DMS53 (cell line): ENCODE measurements around the gene LMOD2.
A peak's percentile ranks its signal among the peaks of the same experiment; 100 is the strongest.
"Not testable (repeated sequence)": the region's sequence is repeated elsewhere in the genome, so short reads cannot be mapped to it uniquely, and the experiment has no call there.

Experiments used
- DNase-seq: peaks from one replicate; lab custom pipeline; 2025; lab: John Stamatoyannopoulos, UW

Gene LMOD2

GRCh38 chr7:123655614-123656013 is at the start of gene LMOD2:
Gene LMOD2 (plus strand): TSS chr7:123655866. CDS start chr7:123655964, 98 bp downstream.
- no peak for DNase-seq

DNA sequence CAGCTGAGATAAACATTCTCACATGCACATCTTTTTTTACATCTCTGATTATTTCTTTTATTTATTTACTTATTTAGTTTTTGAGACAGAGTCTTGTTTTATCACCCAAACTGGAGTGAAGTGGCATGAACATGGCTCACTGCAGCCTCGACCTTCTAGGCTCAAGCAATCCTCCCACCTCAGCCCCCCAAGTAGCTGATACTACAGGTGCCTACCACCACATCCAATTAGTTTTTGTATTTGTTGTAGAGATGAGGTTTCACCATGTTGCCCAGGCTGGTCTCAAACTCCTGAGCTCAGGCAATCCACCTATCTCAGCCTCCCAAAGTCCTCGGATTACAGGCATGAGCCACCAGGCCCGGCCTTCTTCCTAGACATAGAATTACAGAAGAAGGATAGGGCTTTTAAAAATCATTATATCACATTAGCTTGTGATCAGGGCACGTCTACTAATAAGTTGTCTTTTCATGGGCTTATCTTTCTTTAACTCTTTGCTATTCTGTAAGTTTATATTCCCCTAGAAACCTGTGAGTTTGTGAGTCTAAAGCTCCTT is 48.2 kb upstream of the LMOD2 start:
- no peak for DNase-seq

DNA sequence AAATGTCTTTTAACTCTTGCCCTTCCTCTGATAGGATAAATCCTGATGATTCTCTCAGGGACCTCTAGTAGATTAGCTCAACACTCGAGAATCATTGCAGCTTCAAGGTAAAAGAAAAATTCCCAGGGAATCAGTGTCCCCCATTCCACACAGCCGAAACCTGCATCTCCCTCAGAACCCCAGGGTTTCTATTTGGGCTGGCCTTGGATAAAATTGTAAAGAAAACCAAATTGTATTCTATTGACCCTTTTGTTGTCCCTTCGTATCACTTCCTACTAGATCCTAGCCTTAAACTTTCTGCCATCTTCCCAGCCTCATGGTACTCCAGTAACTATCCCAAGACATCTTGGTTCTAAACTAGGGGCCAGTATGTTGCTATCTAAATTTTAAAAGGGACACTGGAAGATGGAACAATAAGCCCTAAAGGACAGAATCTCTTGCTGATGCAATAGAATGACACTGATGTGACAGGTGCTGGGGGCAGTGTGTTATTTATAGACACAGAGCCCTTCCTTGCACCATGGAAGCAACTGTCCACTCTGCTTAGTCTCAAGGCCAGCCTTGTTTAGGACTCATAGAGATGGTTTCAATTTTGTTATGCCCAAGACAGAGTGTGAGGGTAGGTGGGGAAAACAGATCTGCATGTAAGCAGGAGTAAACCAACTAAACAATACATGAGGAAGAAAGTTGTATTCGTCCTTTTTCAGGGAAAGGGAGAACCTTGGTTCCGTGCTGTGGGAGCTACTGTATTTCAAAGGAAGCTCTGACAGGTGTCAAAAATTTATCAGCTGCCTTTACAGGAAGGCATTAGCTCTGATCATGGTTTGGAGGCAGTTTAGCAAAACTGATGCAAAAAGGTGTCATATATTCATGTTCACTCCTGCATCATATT is 46.4 kb upstream of the LMOD2 start:
- peak; percentile 48 for DNase-seq

DNA sequence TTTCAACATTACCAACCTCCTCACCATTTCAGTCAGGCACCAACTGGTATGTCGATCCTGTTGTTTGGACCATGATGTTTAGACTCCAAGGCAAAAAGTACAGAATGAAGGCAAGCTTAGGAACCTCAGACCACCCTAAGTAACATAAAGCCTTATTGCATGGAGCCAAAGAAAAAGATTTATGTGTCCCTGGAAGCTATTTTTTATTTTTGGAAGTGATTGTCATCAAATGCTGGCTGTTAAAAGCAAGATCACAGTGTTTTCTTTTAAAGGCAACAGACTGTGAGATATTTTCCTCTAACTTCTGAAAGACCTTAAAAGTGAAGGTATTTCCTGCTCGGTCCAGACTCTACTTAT is 45.8 kb upstream of the LMOD2 start:
- DNase-seq = no peak

DNA sequence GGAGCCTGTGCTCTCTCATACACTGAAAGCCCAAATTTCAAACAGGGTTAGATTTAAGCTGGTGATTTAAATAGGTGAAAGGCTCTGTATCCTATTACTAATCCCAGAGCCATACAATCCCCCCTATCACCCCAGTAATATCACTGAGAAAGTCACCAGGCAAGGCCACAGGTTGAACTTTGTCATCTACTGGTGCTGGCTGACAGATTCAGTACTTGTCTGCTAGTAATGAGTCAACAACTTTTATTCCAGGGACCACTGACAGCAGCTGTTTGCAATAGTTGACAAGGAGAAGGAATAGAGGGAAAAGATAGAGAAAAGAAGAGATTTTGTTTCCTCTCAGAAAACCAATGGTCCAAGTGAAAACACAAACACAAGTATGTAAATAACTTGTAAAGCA is 43.6 kb upstream of the LMOD2 start:
- DNase-seq = peak; percentile 50

DNA sequence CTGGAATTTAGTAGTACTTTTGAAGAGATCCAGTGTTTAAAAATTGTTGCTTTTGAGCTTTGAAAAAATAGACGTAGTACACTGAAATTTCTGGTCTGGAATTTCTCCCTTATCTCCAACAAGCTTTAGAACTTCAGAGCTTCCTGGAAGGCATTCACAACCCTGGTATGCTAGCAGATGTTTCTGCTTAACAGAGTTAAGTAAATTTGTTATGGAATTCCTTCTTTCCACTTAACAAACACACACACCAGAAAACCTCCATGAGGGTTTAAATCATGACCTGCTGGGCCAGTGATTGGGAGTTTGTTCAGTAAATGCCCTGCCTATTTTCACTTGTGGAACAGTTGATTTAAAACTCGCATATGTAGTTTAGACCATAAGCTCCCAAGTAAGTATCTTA is 40.3 kb upstream of the LMOD2 start:
- no peak for DNase-seq

GRCh38 chr7:123616223-123616622 is 39.4 kb upstream of the LMOD2 start:
- DNase-seq = peak; percentile 51

GRCh38 chr7:123621707-123622106 is 34.0 kb upstream of the LMOD2 start:
- no peak for DNase-seq

- peak; percentile 97 for DNase-seq
Measured at GRCh38 chr7:123622660-123623386, 32.8 kb upstream of the LMOD2 start.

- peak; percentile 73 for DNase-seq
Measured at GRCh38 chr7:123624527-123625183, 31.0 kb upstream of the LMOD2 start.

DNA sequence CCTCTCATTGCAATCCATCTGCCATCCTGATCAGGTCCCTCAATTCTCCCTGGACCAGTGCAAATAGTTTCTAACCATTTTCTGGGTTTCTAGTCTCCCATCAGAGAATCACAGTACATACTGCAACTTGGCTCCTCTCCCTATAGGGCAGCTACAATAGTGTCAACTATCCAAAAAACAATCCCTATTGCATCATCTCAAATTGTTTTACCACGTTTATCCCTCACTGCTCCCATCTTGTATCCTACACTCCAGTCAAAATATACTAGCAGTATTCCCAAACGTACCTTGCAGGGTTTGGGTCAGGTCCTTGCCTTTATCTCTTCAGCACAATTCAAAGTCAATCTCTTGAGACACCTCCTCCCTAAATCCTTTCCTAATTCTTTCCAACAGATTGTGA is 30.4 kb upstream of the LMOD2 start:
- DNase-seq = no peak

DNA sequence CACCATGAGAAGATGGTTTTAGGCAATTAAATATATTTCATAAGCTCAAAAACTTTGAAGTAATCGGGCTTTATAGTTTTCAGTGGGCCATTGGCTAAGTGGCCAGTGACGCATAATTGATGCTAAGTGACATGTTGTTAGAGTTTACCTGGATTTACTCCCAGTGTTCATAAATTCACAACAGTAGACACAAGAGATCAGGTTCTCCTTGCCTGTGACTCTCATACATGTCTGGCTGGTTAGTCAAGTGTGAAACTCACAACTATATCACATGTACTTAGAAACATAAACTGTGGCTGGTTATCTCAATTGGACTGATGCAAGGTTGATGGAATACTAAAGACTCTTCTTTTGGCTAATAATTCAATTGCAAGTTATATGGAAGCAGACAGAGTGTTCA is 27.8 kb upstream of the LMOD2 start:
- no peak for DNase-seq

DNA sequence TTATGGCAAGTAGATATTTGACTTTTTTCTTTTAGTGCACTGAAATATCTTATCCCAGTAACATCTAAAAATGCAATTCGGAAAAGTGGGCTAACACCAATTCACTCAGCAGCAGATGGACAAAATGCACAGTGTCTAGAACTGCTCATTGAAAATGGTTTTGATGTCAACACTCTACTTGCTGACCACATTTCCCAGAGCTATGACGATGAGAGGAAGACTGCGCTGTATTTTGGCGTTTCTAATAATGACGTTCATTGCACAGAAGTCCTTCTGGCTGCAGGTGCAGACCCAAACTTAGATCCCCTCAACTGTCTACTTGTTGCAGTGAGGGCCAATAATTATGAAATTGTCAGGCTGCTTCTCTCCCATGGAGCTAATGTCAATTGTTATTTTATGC is 26.8 kb upstream of the LMOD2 start:
- DNase-seq = no peak

- DNase-seq = no peak
Measured at GRCh38 chr7:123629281-123629680, 26.4 kb upstream of the LMOD2 start.

DNA sequence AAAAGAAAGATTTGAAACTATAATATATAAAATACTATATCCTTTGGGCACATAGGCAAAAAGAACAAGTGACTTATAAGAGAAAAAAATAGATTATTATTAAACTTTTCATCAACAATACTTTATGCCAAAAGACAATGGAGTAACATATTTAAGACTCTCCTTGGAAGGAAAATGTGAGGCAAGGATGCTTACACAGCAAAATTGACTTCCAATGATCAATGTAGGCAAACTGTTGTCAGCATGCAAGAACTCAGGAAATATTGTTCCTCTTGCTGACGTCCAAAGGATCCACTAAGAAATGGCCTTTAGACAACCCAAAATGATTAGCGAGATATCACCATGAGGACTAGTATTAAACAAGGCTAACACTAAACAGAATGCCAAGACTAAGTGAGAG is 22.9 kb upstream of the LMOD2 start:
- no peak for DNase-seq

DNA sequence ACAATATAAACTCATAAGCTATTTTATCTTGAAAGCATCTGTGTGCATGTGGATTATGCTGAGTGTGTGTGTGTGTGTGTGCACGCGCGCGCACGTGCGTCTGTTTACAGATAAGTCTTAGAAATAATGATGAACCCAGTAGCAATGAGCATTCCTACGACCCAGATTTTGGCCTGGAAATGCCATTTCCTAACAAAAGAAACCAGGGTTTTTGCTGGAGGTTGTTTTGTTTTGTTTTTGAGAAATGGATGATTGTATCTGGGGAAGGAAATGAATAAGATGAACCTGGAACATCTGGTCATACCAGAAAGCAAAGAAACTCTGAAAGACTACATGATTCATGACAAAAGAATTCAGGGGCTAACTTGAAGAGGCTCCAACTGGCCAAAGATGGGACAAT is 22.1 kb upstream of the LMOD2 start:
- peak; percentile 24 for DNase-seq

DNA sequence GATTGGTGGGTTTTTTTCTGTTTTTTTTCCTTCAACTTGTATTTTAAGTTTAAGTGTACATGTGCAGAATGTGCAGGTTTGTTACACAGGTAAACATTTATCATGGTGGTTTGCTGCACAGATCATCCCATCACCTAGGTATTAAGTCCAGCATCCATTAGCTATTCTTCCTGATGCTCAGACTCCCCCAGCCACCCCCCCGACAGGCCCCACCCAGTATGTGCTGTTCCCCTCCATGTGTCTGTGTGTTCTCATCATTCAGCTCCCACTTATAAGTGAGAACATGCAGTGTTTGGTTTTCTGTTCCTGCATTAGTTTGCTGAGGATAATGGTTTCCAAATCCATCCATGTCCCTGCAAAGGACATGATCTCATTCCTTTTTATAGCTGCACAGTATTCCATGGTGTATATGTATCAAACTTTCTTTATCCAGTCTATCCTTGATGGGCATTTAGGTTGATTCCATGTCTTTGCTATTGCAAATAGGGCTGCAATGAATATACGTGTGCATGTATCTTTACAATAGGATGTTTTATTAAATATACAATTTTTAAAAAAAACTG is 21.6 kb upstream of the LMOD2 start:
- DNase-seq = not testable (repeated sequence)

DNA sequence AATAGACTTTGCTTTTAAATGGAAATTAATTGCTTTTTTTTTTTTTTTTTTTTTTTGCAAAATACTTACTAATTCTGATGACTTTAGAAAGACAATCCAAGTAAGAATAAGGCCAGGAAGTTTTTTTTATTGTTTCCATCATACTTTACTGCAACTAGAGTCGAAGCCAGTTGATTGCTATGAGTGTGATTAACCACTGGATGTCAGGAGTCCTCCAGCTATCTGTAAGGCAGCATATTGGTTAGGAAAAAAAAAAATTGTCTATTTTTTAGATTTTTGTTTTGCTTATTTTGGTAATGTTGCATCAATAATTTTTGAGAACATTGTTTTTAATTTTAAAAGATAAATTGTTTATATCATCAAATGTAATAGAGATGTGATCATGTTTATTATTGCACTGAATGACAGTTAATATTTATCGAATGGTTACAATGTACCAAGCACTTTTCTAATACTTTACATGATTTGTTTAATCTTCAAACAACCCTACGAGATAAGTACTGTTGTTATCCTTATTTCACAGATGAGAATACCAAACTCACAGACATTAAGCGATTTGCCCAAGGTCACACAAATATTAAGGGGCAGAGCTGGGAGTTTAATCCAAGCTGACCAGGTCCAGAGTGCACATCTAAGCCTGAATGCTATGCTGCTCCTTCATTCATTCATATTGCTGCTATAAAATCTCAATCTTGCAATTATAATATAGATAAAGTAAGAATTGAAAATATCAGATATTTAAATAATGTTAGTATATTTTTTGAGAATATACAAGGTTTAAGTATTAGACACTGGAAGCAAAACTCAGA is 19.9 kb upstream of the LMOD2 start:
- peak; percentile 73 for DNase-seq

DNA sequence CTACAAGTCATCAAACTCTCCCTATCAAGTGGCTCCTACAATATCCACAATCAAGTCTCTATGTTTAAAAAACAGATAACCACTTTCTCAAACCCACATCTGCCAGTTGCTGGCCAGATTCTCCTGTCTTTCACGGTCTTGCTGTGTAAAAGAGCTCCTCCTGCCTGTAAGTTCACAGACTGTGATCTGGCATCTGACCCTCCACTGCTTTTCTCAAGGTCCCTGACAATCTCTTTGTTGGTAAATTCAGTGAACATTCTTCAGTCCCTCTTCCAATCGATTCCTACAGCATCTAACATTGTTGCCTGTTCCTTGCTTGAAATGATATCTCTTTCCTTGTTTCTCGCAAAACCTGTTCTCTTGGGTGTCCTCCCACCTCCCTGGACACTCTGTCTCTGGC is 18.5 kb upstream of the LMOD2 start:
- peak; percentile 46 for DNase-seq

- no peak for DNase-seq
Measured at GRCh38 chr7:123637878-123638277, 17.8 kb upstream of the LMOD2 start.

- no peak for DNase-seq
Measured at GRCh38 chr7:123639631-123640030, 16.0 kb upstream of the LMOD2 start.
